GM19452 (cell line): Measurements from ENCODE around the gene TMEM141.

ENCODE experiments used
- ATAC-seq: cut with Tn5 transposase; IDR thresholded peaks from one replicate; pipeline ENCODE4 v1.9.1; 2021; ENCODE audit not compliant: unreplicated experiment

The TMEM141 gene

GRCh38 chr9:136790640-136791515, at the start of gene TMEM141:
TMEM141 (plus strand) TSS chr9:136791344; CDS start chr9:136791371, 27 bp downstream.
- peak; percentile 76 for ATAC-seq

- ATAC-seq, result no peak
These were observed 49.1 kb upstream of the TMEM141 start for GRCh38 chr9:136741883-136742571.

- no peak for ATAC-seq
These were observed 48.4 kb upstream of the TMEM141 start, which contains the start of gene LCN10 for GRCh38 chr9:136742591-136743391. LCN10 (minus strand) TSS chr9:136742940; CDS start chr9:136742903, 37 bp downstream.

GRCh38 chr9:136743639-136744211, 47.4 kb upstream of the TMEM141 start:
- no peak for ATAC-seq

- no peak for ATAC-seq
These were observed 46.4 kb upstream of the TMEM141 start for GRCh38 chr9:136744773-136745172.

- ATAC-seq, result no peak
These were observed 45.6 kb upstream of the TMEM141 start for GRCh38 chr9:136745389-136746154.

- no peak for ATAC-seq
These were observed 45.0 kb upstream of the TMEM141 start for GRCh38 chr9:136746155-136746490.

GRCh38 chr9:136746621-136747020, 44.5 kb upstream of the TMEM141 start:
- ATAC-seq, result no peak

- ATAC-seq, result no peak
These were observed 43.7 kb upstream of the TMEM141 start for GRCh38 chr9:136747161-136748060.

- no peak for ATAC-seq
These were observed 42.9 kb upstream of the TMEM141 start, which contains the start of gene LCN6 for GRCh38 chr9:136748201-136748600. LCN6 (minus strand) TSS chr9:136748525; CDS start chr9:136748483, 42 bp downstream.

- ATAC-seq, result no peak
These were observed 42.2 kb upstream of the TMEM141 start for GRCh38 chr9:136748666-136749611.

- no peak for ATAC-seq
These were observed 40.6 kb upstream of the TMEM141 start for GRCh38 chr9:136750526-136750925.

GRCh38 chr9:136751244-136751643, 39.9 kb upstream of the TMEM141 start:
- ATAC-seq, result no peak

- ATAC-seq, result no peak
These were observed 39.3 kb upstream of the TMEM141 start for GRCh38 chr9:136751814-136752213.

GRCh38 chr9:136753371-136754058, 37.6 kb upstream of the TMEM141 start:
- no peak for ATAC-seq

- ATAC-seq, result no peak
These were observed 37.0 kb upstream of the TMEM141 start for GRCh38 chr9:136754059-136754572.

- no peak for ATAC-seq
These were observed 36.4 kb upstream of the TMEM141 start for GRCh38 chr9:136754626-136755301.
